ENCODE data around the gene MUC5B. TPM values are rescaled to one million over a fixed set of nuclear protein-coding genes. Genes with fewer than 3 reads are reported as not detected.

Gene MUC5B
- total RNA-seq, 2 experiments from 2014 or later, result not detected

GRCh38 chr11:1293619-1294015, 70.8 kb downstream of the MUC5B start:
- CTCF ChIA-PET, result interaction anchor here (1.1 kb wide), 1 partner anchor 281 kb away, joined by 4 read pairs; no protein-coding TSS in a partner anchor
- POLR2A ChIA-PET, result no interaction called here

GRCh38 chr11:1295086-1295485, 72.2 kb downstream of the MUC5B start:
- ChIA-PET CTCF (no interaction called here), POLR2A (no interaction called here)

GRCh38 chr11:1295591-1295990, 72.7 kb downstream of the MUC5B start:
- ChIA-PET CTCF (no interaction called here), POLR2A (no interaction called here)

- POLR2A ChIA-PET, result no interaction called here
- CTCF ChIA-PET, result no interaction called here
These were observed 73.4 kb downstream of the MUC5B start for GRCh38 chr11:1296287-1296686.

- POLR2A ChIA-PET, result no interaction called here
These were observed 74.2 kb downstream of the MUC5B start for GRCh38 chr11:1297011-1297575.

GRCh38 chr11:1297576-1298473, 75.0 kb downstream of the MUC5B start:
- ChIA-PET POLR2A (no interaction called here), CTCF (no interaction called here)

More at GRCh38 chr11:1297011-1297575, 74.2 kb downstream of the MUC5B start:
- CTCF ChIA-PET, result no interaction called here

- POLR2A ChIA-PET, result no interaction called here
- CTCF ChIA-PET, result no interaction called here
These were observed 76.0 kb downstream of the MUC5B start for GRCh38 chr11:1298695-1299492.

GRCh38 chr11:1299621-1300020, 76.8 kb downstream of the MUC5B start:
- CTCF ChIA-PET, result no interaction called here
- POLR2A ChIA-PET, result no interaction called here

- ChIA-PET POLR2A (no interaction called here), CTCF (no interaction called here)
These were observed 77.3 kb downstream of the MUC5B start for GRCh38 chr11:1300121-1300520.

- ChIA-PET CTCF (no interaction called here), POLR2A (no interaction called here)
These were observed 77.8 kb downstream of the MUC5B start for GRCh38 chr11:1300569-1301187.

GRCh38 chr11:1301220-1302000, 78.5 kb downstream of the MUC5B start:
- ChIA-PET POLR2A (no interaction called here), CTCF (no interaction called here)

GRCh38 chr11:1302041-1302460, 79.2 kb downstream of the MUC5B start:
- POLR2A ChIA-PET, result no interaction called here
- CTCF ChIA-PET, result no interaction called here

GRCh38 chr11:1302461-1303125, 79.7 kb downstream of the MUC5B start:
- POLR2A ChIA-PET, result no interaction called here
- CTCF ChIA-PET, result no interaction called here

GRCh38 chr11:1303126-1303821, 80.4 kb downstream of the MUC5B start:
- CTCF ChIA-PET, result interaction anchor here (0.7 kb wide), 1 partner anchor 24 kb away, joined by 3 read pairs; no protein-coding TSS in a partner anchor

GRCh38 chr11:1303973-1304372, 81.1 kb downstream of the MUC5B start:
- ChIA-PET CTCF (interaction anchor here (0.7 kb wide), 1 partner anchor 23 kb away, joined by 3 read pairs; no protein-coding TSS in a partner anchor), POLR2A (interaction anchor here (0.7 kb wide), 1 partner anchor 16 kb away, joined by 9 read pairs; no protein-coding TSS in a partner anchor)

More at GRCh38 chr11:1303126-1303821, 80.4 kb downstream of the MUC5B start:
- POLR2A ChIA-PET, result interaction anchor here (0.7 kb wide), 1 partner anchor 17 kb away, joined by 9 read pairs; no protein-coding TSS in a partner anchor

- ChIA-PET CTCF (no interaction called here), POLR2A (no interaction called here)
These were observed 81.5 kb downstream of the MUC5B start for GRCh38 chr11:1304380-1304779.

- POLR2A ChIA-PET, result no interaction called here
These were observed 82.2 kb downstream of the MUC5B start for GRCh38 chr11:1305063-1305495.

GRCh38 chr11:1305501-1306056, 82.7 kb downstream of the MUC5B start:
- ChIA-PET CTCF (no interaction called here), POLR2A (no interaction called here)

More at GRCh38 chr11:1305063-1305495, 82.2 kb downstream of the MUC5B start:
- CTCF ChIA-PET, result no interaction called here
